Measurements from ENCODE around the gene UBTF. TPM values are rescaled to one million over a fixed set of nuclear protein-coding genes. Genes with fewer than 3 reads are reported as not detected.
A peak's percentile ranks its signal among the peaks of the same experiment; 100 is the strongest.

Gene UBTF
- total RNA-seq, 1 donor from 2014 or later: 62.1 TPM

DNA sequence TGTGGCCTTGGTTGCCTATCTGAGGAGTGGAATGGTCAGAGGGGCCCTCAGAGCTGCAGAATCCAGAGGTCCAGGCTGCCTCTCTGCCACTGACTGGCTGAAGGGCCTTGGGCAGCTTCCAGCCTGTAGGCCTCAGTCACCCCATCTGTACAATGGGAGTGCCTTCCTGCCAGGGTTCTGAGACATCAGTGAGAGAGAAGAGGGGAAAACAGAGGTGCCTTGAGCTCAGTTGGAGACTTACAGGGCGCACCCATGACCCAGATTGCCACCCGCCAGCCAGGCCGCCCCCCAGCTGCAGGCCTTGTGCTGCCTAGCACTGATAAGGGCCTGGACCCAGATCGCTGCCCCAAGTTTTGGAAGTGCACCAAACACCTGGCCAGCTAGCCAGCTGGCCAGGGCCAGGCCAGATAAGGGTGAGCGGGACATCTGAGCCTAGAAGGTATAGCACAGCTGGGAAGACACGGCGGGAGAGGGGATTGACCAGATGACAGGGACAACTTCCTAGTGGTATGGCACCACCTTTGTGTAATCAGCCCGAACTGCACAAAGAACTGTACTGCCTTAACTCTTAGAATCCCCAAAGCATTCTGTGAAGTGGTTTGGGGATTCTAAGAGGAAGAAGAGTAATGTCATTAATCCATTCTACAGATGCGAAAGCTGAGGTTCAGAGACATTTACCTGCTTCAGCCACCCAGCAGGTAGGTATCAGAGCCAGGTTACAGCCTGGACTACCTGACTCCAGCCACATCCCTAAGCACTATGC lies 47.1 kb upstream of the UBTF start:
- Mint-ChIP-seq H3K27ac (ENCODE audit: unreplicated experiment) (no peak overlapping the region), H3K9me3 (ENCODE audit: low read depth) (no peaks in the 10 kb centered on the region), H3K27me3 (ENCODE audit: low read depth) (peaks cover 13% of the 10 kb centered on the region), H3K4me3 (ENCODE audit: unreplicated experiment) (no peak overlapping the region), H3K36me3 (ENCODE audit: low read depth) (no peaks in the 10 kb centered on the region), H3K4me1 (ENCODE audit: low read depth) (no peaks in the 10 kb centered on the region)
- TF ChIP-seq, protein P1, sequence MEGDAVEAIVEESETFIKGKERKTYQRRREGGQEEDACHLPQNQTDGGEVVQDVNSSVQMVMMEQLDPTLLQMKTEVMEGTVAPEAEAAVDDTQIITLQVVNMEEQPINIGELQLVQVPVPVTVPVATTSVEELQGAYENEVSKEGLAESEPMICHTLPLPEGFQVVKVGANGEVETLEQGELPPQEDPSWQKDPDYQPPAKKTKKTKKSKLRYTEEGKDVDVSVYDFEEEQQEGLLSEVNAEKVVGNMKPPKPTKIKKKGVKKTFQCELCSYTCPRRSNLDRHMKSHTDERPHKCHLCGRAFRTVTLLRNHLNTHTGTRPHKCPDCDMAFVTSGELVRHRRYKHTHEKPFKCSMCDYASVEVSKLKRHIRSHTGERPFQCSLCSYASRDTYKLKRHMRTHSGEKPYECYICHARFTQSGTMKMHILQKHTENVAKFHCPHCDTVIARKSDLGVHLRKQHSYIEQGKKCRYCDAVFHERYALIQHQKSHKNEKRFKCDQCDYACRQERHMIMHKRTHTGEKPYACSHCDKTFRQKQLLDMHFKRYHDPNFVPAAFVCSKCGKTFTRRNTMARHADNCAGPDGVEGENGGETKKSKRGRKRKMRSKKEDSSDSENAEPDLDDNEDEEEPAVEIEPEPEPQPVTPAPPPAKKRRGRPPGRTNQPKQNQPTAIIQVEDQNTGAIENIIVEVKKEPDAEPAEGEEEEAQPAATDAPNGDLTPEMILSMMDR (IDR thresholded peaks at IDR 0.05): peak; percentile 21
- DNase-seq (ENCODE audit: low spot score): no peak

- Mint-ChIP-seq H3K4me1 (ENCODE audit: low read depth) (no peaks in the 10 kb centered on the region), H3K4me3 (ENCODE audit: unreplicated experiment) (no peak overlapping the region), H3K36me3 (ENCODE audit: low read depth) (no peaks in the 10 kb centered on the region), H3K9me3 (ENCODE audit: low read depth) (no peaks in the 10 kb centered on the region), H3K27ac (ENCODE audit: unreplicated experiment) (no peak overlapping the region), H3K27me3 (ENCODE audit: low read depth) (peaks cover 11% of the 10 kb centered on the region)
- TF ChIP-seq, protein P1 (IDR thresholded peaks at IDR 0.05): no peak
- DNase-seq (ENCODE audit: low spot score): no peak
Measured at GRCh38 chr17:44263345-44263902, 43.9 kb upstream of the UBTF start.

- no peaks in the 10 kb centered on the region for H3K36me3 Mint-ChIP-seq (ENCODE audit: low read depth)
- no peak for DNase-seq (ENCODE audit: low spot score)
- TF ChIP-seq, protein P1 (IDR thresholded peaks at IDR 0.05): no peak
- H3K4me3 Mint-ChIP-seq (ENCODE audit: unreplicated experiment): no peak overlapping the region
- peaks cover 10% of the 10 kb centered on the region for H3K27me3 Mint-ChIP-seq (ENCODE audit: low read depth)
- H3K9me3 Mint-ChIP-seq (ENCODE audit: low read depth): no peaks in the 10 kb centered on the region
- no peaks in the 10 kb centered on the region for H3K4me1 Mint-ChIP-seq (ENCODE audit: low read depth)
- H3K27ac Mint-ChIP-seq (ENCODE audit: unreplicated experiment): peak overlapping the region; percentile 27
Measured at GRCh38 chr17:44262654-44263225, 43.3 kb upstream of the UBTF start.

GRCh38 chr17:44260296-44260695 lies 40.8 kb upstream of the UBTF start:
- H3K4me1 Mint-ChIP-seq (ENCODE audit: low read depth): no peaks in the 10 kb centered on the region

DNA sequence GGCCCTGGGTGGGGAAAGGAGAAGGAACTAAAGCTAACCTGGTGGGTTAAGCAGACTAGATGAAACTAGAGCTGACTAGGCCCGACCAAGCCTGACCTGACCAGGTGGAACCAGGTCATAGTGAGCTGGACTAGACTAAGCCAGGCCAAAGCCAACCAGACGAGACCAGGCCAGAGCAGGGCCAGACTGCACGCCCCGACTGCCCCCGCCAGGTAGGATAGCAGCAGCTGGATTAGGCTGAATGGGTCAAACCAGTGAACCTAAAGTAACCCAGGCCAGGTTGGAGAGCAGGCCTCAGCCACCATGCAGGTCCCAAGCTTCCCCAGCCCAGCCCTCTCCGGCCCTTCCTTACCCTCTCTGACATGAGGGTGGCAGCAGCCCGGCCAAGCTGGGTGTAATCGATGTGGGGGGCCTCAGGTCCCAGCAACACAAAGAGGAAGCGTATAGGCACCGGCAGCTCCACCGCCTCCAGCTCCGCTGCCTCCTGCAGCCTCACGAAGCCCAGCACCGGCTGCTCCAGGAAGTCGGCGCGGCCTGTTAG lies 39.4 kb upstream of the UBTF start:
- Mint-ChIP-seq H3K9me3 (ENCODE audit: low read depth) (no peaks in the 10 kb centered on the region), H3K4me1 (ENCODE audit: low read depth) (no peaks in the 10 kb centered on the region), H3K36me3 (ENCODE audit: low read depth) (no peaks in the 10 kb centered on the region), H3K27me3 (ENCODE audit: low read depth) (peaks cover 31% of the 10 kb centered on the region), H3K4me3 (ENCODE audit: unreplicated experiment) (no peak overlapping the region), H3K27ac (ENCODE audit: unreplicated experiment) (no peak overlapping the region)
- DNase-seq (ENCODE audit: low spot score): no peak
- TF ChIP-seq, protein P1 (IDR thresholded peaks at IDR 0.05): no peak

More at GRCh38 chr17:44260296-44260695, 40.8 kb upstream of the UBTF start:
- Mint-ChIP-seq H3K27me3 (ENCODE audit: low read depth) (peaks cover 26% of the 10 kb centered on the region), H3K36me3 (ENCODE audit: low read depth) (no peaks in the 10 kb centered on the region), H3K9me3 (ENCODE audit: low read depth) (no peaks in the 10 kb centered on the region), H3K4me3 (ENCODE audit: unreplicated experiment) (no peak overlapping the region), H3K27ac (ENCODE audit: unreplicated experiment) (no peak overlapping the region)
- TF ChIP-seq, protein P1 (IDR thresholded peaks at IDR 0.05): no peak
- DNase-seq (ENCODE audit: low spot score): no peak

Measured in chondrocyte (in vitro differentiated cells).